Limb (tissue), 2 donors: ENCODE data around the gene ELP5.
A peak's percentile ranks its signal among the peaks of the same experiment; 100 is the strongest.

Experiments
- DNase-seq, 2 donors: peaks; one replicate each; pipeline ENCODE4 v3.0.0-alpha.2; 2016; ENCODE audit errors: extremely low spot score in 2 of 2

Gene ELP5

DNA sequence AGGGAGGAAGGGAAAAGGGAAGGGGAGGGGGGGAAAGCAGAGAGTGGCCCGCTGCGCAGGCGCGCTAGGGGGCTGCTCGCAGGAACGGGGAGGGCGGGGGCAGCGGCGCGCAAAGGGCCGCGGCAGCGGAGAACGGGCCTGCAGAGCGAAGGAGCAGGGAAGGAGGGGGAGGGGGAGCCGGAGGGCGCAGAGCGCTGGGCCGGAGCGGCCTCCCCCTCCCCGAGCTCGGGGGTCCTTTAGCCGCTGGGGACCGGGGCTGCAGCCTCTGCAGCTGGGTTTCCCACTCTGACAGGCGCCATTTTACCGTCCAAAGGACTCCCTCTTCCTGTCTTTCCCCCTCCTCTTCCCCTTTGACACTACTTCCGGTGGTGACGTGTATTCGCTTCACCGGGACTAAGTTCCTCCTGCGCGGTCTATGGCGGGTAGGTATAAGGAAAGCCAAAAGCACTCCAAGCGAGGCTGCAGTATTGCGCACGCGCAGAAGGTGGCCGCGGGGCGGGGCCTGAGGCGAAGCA is 297 bp upstream of the ELP5 start, which contains the start of gene CTDNEP1:
TSS of gene CTDNEP1 (minus strand) at position 74 of the 515 bp plus-strand sequence. CDS start 438 bp downstream, outside the sequence.
- DNase-seq: peak; percentile 99 to 100

GRCh38 chr17:7253082-7253481 is 1.1 kb downstream of the ELP5 start:
- DNase-seq: no peak

GRCh38 chr17:7254511-7254910 is 2.5 kb downstream of the ELP5 start:
- no peak for DNase-seq

DNA sequence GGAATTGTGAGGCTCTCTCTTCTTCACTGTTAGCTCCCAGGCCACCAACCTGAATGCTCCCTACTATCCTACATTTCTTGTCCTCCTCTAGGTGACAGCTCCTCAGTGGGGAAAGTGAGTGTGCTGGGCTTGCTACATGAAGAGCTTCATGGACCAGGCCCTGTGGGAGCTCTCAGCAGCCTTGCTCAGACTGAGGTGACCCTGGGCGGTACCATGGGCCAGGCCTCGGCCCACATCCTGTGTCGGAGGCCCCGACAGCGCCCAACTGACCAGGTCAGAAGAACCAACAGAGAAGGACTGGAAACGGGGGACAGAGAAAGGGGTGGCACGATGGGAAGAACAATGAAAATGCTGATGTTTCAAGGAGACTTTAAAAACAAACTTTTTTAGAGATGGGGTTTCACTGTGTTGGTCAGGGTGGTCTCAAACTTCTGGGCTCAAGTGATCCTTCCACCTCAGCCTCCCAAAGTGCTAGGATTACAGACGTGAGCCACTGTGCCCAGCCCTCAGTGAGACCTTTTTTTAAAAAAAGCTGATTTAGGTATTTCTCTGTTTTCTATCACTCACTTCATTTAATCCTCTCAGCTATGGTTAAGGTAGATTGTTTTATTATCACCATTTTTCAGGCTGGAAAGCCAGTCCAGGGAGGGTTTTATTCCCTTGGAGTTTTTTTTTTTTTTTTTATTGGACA is 4.9 kb downstream of the ELP5 start:
- DNase-seq: no peak

DNA sequence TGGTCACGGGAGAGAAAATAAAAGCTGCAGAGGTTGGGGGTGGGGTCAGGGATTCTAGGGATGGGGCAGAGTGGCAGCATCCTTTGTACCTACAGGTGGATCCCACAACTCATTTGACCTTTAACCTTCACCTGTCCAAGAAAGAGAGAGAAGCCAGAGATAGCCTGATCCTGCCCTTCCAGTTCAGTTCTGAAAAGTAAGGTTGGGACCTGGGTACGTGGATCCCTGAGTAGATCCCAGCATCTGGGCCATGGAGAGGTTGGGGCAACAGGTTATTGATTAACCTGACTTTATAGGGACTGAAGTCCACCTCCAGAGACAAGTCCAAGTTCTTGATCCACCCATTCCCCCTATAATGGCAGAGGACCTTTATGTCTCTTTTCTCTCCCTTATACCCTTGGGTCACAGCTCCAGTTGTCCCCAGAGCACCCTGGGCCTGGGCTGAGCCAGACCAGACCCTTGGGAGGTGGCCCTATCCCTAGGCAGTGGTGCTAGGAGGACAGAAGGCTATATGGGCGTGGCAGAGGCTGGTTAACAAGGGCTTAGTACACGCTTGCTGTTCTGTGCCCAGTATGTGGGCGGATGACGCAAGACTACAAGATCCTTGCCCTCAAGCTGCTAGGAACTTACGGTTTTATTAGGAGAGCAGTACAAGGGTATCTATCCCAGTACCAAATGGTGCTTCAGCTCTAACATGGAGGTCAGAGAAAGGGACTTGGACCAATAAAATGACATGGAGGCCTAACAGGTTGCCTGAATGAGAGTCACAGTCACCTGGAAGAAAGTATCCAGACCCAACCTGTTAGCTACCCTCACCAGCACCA is 6.9 kb downstream of the ELP5 start:
- no peak for DNase-seq

- no peak for DNase-seq
These were observed 7.5 kb downstream of the ELP5 start for GRCh38 chr17:7259555-7259889.

DNA sequence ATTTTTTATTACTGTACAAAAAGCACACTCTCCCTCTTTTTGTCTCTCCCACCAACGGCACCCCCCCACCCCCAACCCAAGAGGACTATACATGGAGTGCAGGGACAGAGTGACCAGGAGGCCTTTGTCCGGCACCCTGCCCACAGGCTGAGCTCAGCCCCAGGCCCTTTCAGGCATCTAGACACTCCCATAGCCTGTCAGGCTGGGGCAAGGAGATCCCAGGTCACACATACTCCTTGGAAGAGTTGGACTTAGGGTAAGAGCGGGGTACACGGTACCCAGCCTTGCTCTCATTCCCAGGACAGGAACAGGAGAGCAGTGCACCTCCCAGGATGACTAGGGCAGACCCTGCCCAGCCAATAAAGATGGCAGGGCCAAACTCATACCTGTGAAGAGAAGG is 8.1 kb downstream of the ELP5 start:
- no peak for DNase-seq

DNA sequence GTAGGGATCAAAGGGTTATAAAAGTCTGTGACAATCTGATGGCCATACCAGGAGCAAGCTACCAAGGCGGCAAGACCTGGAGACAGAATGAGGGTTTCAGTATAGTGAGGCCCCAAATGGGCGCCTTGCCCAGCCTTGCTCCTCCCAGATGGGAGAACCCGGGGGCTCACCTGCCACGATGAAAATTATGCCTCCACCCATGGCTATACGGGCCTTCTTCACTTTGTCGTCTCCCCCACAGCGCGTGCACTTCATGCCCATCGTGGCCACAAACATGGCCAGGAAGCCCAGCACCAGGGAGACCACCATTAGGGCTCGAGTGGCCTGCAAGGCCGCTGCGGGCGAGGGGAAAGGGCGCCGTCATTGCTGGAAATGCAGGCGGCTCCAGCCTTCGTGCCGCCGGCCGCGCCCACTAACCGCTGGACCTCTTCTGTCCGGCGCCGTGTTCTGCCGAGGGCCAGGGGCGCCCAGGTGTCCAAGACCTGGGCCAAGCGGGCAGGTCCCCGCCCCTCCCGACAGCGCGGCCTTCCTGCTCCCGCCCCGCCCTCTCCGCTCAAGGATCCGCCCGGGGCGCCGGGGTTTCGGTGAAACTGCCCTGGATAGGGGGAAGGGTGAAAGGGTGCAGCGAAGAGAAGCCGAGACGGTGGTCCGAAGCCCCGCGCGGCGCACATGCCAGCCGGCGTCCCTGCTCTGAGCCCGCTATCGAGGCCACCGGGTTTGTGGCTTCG is 8.8 kb downstream of the ELP5 start:
- peak in 1 of 2 donors; percentile 60 for DNase-seq

GRCh38 chr17:7261379-7262191 is 9.6 kb downstream of the ELP5 start:
- DNase-seq: no peak

GRCh38 chr17:7262192-7262934 is 10.3 kb downstream of the ELP5 start, which contains the start of gene CLDN7:
Gene CLDN7, minus strand, starts transcription at chr17:7262478. Its CDS starts 435 bp downstream, at chr17:7262043.
- DNase-seq: no peak

GRCh38 chr17:7262935-7263800 is 11.2 kb downstream of the ELP5 start:
- no peak for DNase-seq

DNA sequence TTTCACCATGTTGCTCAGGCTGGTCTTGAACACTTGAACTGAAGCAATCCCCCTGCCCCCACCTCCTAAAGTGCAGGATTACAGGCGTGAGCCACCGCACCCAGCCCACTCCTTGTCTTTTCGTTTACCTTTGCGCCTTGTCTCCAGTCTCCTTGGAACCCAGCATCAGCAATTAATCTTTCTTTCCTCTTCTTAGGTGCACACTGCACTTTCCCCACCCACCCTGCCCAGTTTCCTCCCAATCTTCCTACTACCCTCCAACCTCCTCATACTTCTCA is 11.7 kb downstream of the ELP5 start:
- no peak for DNase-seq

GRCh38 chr17:7266784-7267183 is 14.8 kb downstream of the ELP5 start:
- no peak for DNase-seq

DNA sequence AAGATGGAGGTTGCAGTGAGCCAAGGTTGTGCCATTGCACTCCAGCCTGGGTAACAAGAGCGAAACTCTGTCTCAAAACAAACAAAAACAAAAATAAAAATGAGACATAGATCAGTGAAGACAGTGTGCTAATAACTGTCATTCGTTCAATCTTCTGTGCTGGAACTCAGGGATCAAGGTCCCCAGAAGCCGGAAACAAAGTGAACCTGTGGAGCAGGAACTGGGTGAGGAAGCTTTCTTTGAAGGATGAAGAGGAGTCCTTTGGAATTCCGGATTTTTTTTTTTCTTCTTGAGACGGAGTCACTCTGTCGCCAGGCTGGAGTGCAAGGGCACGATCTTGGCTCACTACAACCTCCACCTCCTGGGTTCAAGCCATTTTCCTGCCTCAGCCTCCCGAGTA is 27.4 kb downstream of the ELP5 start:
- DNase-seq: no peak

DNA sequence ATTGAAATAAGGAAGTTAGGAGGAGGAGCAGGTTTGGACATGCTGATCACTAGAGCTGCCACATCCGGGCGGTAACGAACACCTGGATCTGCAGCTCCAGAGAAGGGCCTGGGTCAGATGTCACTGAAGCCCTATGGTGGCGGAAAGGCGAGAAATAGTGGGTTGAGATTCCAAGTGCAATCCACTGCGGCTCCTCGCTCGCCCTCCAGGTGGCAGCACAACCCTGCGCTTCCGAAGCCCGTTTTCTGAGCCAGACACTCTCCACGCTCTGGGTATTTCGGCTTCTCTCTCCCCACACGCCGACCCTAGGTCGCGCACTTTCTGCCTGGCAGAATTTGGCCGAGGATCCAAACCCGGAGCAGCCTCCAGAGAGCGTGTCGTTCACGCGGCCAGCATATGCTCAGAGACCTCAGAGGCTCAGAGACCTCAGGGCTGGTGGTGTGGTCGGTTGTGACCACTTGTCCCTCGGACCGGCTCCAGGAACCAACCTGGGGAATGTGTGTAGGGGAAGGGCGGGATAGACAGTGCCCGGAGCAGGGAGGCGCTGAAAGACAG is 28.6 kb downstream of the ELP5 start:
- DNase-seq: peak; percentile 87 to 91

DNA sequence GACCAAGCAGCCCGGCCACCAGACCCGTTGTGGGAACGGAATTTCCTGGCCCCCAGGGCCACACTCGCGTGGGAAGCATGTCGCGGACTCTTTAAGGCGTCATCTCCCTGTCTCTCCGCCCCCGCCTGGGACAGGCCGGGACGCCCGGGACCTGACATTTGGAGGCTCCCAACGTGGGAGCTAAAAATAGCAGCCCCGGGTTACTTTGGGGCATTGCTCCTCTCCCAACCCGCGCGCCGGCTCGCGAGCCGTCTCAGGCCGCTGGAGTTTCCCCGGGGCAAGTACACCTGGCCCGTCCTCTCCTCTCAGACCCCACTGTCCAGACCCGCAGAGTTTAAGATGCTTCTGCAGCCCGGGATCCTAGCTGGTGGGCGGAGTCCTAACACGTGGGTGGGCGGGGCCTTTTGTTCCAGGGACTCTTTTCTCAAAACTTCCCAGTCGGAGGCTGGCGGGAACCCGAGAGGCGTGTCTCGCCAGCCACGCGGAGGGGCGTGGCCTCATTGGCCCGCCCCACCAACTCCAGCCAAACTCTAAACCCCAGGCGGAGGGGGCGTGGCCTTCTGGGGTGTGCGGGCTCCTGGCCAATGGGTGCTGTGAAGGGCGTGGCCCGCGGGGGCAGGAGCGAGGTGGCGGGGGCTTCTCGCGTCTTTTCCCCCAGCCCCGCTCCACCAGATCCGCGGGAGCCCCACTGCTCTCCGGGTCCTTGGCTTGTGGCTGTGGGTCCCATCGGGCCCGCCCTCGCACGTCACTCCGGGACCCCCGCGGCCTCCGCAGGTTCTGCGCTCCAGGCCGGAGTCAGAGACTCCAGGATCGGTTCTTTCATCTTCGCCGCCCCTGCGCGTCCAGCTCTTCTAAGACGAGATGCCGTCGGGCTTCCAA is 29.3 kb downstream of the ELP5 start, which contains the start of gene SLC2A4:
TSS of gene SLC2A4 (plus strand) at position 645 of the 879 bp plus-strand sequence. CDS start at position 862, 217 bp downstream.
- peak; percentile 85 to 93 for DNase-seq

DNA sequence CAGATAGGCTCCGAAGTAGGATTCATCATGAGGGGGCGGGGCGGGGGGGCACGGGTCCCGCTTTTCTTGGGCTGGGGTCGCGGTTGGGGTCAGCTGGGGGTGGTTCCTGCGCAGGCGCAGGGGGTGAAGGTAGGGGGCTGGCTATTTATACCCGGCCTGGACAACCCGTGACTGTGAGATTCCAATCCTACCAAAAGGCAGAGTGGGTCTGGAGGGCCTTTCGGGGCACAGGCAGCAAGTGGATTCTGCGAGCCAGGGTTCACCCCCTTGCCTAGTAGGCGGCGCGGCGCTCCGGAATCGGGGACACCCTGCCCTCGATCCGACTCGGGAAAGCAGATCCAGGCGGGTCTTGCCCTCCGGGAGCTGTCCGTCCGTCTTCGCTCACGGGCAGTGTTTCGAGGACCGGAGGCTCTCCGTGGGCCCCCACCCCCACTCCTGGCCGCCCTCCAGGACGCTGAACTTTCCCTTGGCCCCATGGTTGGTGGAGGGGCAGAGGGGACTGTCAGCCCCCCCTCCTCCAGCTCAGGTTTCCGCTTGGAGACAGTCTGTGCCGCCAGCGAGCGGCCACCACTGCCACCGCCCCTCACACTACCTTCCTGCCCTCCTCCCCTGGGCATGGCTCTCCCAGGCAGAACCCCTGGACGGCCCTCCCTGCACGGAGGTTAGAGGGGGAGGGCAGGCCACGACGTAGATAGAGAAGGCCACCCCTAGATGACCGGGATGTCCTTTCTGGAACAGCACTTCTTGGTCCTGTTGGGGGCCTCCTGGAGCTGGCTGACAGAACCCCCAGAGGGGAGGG is 30.1 kb downstream of the ELP5 start:
- DNase-seq: peak in 1 of 2 donors; percentile 63
